ENCODE data around the gene ARL15. TPM values are rescaled to one million over a fixed set of nuclear protein-coding genes. Genes with fewer than 3 reads are reported as not detected.

ARL15 gene
- total and polyA plus RNA-seq, 3 experiments from 2014 or later = 5.6 to 18.8 (median 6.5) TPM

DNA sequence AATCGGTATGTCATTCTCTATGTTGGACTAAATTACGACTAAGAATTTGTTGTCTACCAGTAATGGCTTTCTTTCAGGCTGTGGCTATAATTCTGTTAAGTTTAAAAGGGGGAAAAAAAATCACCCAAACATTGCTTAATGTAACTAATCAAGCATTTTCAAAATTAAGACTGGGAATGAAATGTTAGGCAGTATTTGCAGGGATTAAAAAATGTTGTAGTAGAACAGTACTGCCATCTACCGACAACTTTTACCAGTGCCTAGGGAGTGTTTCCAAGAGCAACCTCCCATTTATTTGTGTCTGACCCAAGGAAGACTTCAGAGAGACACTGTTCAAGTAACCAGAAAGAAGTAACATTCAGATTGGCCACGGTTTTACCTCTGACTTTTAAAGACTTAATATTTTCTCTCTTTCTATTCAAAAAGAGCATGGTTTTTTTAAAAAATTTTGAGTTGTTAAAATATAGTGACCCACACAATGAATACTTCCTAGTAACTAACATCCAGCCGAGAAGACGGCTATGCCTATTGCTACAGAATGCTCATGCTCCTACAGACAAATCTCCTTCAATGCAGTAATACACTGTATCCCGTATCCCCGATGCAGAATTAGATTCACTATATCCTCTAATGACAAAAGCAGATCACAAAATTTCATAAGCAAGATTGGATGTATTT, 92.4 kb downstream of the ARL15 start:
- H3K4me1 ChIP-seq (ENCODE audit: insufficient read depth, low read length) = no peaks in the 10 kb centered on the region
- no peak overlapping the region for H3K27ac Mint-ChIP-seq
- H3K9me3 ChIP-seq (ENCODE audit: low read length) = no peaks in the 10 kb centered on the region
- ChIA-PET CTCF (no interaction called here), POLR2A (no interaction called here)
- no peak overlapping the region for H3K4me3 Mint-ChIP-seq
- no peaks in the 10 kb centered on the region for H3K36me3 ChIP-seq (ENCODE audit: insufficient read depth, low read length)
- no peak overlapping the region for H3K4me3 ChIP-seq (ENCODE audit: low read length)
- peaks cover 9 to 11% (median 10%) of the 10 kb centered on the region in 3 donors for H3K4me1 Mint-ChIP-seq
- DNase-seq = peak in 2 of 5 donors; percentile 4 to 11
- H3K27ac ChIP-seq (ENCODE audit: low read depth, low read length) = no peak overlapping the region
- H3K36me3 Mint-ChIP-seq = peaks cover 0 to 2% (median 0%) of the 10 kb centered on the region in 3 donors
- H3K27me3 ChIP-seq (ENCODE audit: insufficient read depth, low read length, poor library complexity, severe bottlenecking) = no peaks in the 10 kb centered on the region
- H3K27me3 Mint-ChIP-seq = no peaks in the 10 kb centered on the region
- no peaks in the 10 kb centered on the region for H3K9me3 Mint-ChIP-seq

DNA sequence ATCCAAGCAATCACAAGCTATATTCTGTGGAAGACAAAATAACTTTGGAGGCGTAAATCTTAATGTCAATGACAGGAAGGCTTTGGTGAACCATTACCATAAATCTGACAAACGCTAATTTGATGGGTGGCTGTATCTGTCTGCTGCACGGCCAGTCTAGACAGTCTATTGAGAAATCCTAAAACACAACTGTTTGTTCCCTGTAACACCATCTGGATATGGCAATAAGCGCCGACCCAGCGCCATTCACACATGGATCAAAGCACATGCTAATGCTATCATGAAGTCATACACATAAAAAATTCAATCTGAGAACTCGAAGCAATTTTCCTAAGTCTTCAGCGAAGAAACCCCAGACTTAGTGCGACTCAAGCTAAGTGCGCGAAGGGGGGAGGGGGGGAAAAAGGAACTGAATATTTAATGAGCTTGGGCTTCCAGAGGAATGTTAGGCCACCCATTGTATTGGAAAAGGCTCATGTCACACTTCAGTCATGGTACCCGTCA, 95.1 kb downstream of the ARL15 start:
- Histone ChIP-seq H3K36me3 (ENCODE audit: insufficient read depth, low read length) (no peaks in the 10 kb centered on the region), H3K9me3 (ENCODE audit: low read length) (no peaks in the 10 kb centered on the region), H3K4me3 (ENCODE audit: low read length) (no peak overlapping the region), H3K27me3 (ENCODE audit: insufficient read depth, low read length, poor library complexity, severe bottlenecking) (no peaks in the 10 kb centered on the region), H3K4me1 (ENCODE audit: insufficient read depth, low read length) (no peaks in the 10 kb centered on the region), H3K27ac (ENCODE audit: low read depth, low read length) (no peak overlapping the region)
- ChIA-PET CTCF (no interaction called here), POLR2A (no interaction called here)
- Mint-ChIP-seq H3K27me3 (no peaks in the 10 kb centered on the region), H3K9me3 (no peaks in the 10 kb centered on the region), H3K4me1 (peaks cover 18 to 28% (median 24%) of the 10 kb centered on the region in 3 donors), H3K27ac (no peak overlapping the region), H3K4me3 (no peak overlapping the region), H3K36me3 (no peaks in the 10 kb centered on the region)
- no peak for DNase-seq

DNA sequence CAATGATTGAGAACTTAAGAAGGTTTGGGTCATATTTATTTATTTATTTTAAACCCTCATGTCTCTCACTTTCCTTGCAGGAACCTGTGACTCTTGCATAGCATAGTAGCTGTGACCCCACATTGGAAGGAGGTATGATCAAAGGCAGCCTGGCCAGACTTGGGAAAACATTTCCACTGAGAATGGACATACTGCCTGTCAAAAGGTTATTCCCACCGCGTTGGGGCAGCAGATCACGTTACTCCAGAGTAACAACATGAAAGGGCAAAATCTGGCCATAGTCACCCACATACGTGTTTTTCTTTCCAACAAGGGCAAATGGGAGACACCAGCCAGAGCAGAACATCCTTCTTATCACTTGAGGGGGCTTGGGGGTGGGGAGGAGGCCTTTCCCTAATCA, 95.7 kb downstream of the ARL15 start:
- H3K27me3 ChIP-seq (ENCODE audit: insufficient read depth, low read length, poor library complexity, severe bottlenecking) = no peaks in the 10 kb centered on the region
- Mint-ChIP-seq H3K4me1 (peaks cover 18 to 28% (median 24%) of the 10 kb centered on the region in 3 donors), H3K36me3 (no peaks in the 10 kb centered on the region), H3K9me3 (no peaks in the 10 kb centered on the region), H3K27me3 (no peaks in the 10 kb centered on the region), H3K4me3 (no peak overlapping the region), H3K27ac (no peak overlapping the region)
- H3K9me3 ChIP-seq (ENCODE audit: low read length) = no peaks in the 10 kb centered on the region
- ChIA-PET CTCF (no interaction called here), POLR2A (no interaction called here)
- no peak overlapping the region for H3K27ac ChIP-seq (ENCODE audit: low read depth, low read length)
- no peak overlapping the region for H3K4me3 ChIP-seq (ENCODE audit: low read length)
- DNase-seq = no peak
- no peaks in the 10 kb centered on the region for H3K4me1 ChIP-seq (ENCODE audit: insufficient read depth, low read length)
- no peaks in the 10 kb centered on the region for H3K36me3 ChIP-seq (ENCODE audit: insufficient read depth, low read length)

DNA sequence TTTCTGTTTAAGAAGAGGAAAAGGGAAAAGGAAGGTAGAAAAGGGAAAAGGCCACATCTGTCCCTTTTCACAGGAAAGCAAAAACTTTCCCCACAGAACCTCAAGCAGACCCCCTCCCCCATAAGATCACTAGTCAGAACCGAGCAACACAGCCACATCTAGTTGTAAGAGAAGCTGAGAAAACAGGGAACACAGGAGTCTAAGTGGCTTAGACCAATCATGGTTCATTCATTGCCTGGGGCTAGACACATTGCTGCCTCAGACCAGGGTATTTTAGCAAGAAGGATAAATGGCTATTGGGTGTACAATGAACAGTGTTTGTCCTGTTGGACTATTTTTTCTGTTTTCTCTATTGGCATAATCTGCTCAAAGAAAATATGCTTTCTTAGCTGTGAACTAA, 98.0 kb downstream of the ARL15 start:
- CTCF ChIA-PET = no interaction called here
- H3K4me1 Mint-ChIP-seq = peaks cover 21 to 44% (median 34%) of the 10 kb centered on the region in 3 donors
- POLR2A ChIA-PET = no interaction called here

DNA sequence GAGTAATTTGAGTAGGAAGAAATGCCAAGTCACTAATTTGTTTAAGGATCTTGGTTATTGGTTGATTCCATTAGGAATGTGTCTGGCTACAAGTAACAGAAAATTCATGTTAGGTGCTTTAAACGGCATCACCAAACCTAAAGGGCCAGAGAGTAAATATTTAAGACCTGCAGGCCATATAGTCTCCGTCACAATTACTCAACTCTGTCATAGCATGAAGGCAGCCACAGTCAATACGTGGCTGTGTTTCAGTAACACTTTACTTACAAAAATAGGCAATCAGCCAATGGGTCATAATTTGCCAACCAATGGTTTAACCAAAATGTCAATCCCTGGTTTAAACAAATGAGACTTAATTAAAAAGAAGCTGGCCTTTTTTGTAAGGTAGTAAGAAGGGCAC, 98.5 kb downstream of the ARL15 start:
- H3K4me3 ChIP-seq (ENCODE audit: low read length) = no peak overlapping the region
- CTCF ChIA-PET = no interaction called here
- Mint-ChIP-seq H3K36me3 (no peaks in the 10 kb centered on the region), H3K27ac (no peak overlapping the region), H3K9me3 (peaks cover 0 to 3% (median 0%) of the 10 kb centered on the region in 5 donors), H3K4me1 (peaks cover 21 to 47% (median 38%) of the 10 kb centered on the region in 3 donors), H3K4me3 (no peak overlapping the region), H3K27me3 (no peaks in the 10 kb centered on the region)
- no peak overlapping the region for H3K27ac ChIP-seq (ENCODE audit: low read depth, low read length)
- H3K36me3 ChIP-seq (ENCODE audit: insufficient read depth, low read length) = no peaks in the 10 kb centered on the region
- POLR2A ChIA-PET = no interaction called here
- H3K9me3 ChIP-seq (ENCODE audit: low read length) = no peaks in the 10 kb centered on the region
- DNase-seq = no peak
- H3K27me3 ChIP-seq (ENCODE audit: insufficient read depth, low read length, poor library complexity, severe bottlenecking) = no peaks in the 10 kb centered on the region
- no peaks in the 10 kb centered on the region for H3K4me1 ChIP-seq (ENCODE audit: insufficient read depth, low read length)

More for the DNA sequence above, 98.0 kb downstream of the ARL15 start:
- H3K27me3 Mint-ChIP-seq = no peaks in the 10 kb centered on the region
- no peaks in the 10 kb centered on the region for H3K36me3 Mint-ChIP-seq
- Histone ChIP-seq H3K4me3 (ENCODE audit: low read length) (no peak overlapping the region), H3K27ac (ENCODE audit: low read depth, low read length) (no peak overlapping the region), H3K27me3 (ENCODE audit: insufficient read depth, low read length, poor library complexity, severe bottlenecking) (no peaks in the 10 kb centered on the region), H3K9me3 (ENCODE audit: low read length) (no peaks in the 10 kb centered on the region), H3K36me3 (ENCODE audit: insufficient read depth, low read length) (no peaks in the 10 kb centered on the region), H3K4me1 (ENCODE audit: insufficient read depth, low read length) (no peaks in the 10 kb centered on the region)
- H3K9me3 Mint-ChIP-seq = peaks cover 0 to 3% (median 0%) of the 10 kb centered on the region in 5 donors
- no peak overlapping the region for H3K4me3 Mint-ChIP-seq
- no peak for DNase-seq
- H3K27ac Mint-ChIP-seq = peak overlapping the region in 1 of 8 donors; percentile 81

DNA sequence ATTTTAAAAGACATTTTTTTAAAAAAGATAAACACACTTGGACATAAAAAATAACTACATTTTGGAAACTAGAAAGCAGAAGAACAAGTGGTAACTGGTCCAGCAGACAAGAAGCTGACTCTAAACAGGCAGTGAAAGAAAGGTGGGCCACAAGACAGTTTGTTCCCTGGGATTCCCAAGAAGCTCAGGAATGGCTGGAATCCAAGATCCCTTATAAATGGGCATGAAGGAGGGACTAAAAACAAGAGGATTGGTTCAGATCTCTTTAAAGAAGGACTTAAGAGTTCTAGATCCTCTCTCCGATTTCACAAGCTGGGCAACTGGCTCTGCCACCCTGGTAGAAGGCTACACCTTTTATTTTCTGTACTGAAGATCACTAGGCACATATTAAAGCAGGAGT, 102.8 kb downstream of the ARL15 start:
- no peak overlapping the region for H3K27ac Mint-ChIP-seq
- POLR2A ChIA-PET = no interaction called here
- H3K4me3 Mint-ChIP-seq = no peak overlapping the region

DNA sequence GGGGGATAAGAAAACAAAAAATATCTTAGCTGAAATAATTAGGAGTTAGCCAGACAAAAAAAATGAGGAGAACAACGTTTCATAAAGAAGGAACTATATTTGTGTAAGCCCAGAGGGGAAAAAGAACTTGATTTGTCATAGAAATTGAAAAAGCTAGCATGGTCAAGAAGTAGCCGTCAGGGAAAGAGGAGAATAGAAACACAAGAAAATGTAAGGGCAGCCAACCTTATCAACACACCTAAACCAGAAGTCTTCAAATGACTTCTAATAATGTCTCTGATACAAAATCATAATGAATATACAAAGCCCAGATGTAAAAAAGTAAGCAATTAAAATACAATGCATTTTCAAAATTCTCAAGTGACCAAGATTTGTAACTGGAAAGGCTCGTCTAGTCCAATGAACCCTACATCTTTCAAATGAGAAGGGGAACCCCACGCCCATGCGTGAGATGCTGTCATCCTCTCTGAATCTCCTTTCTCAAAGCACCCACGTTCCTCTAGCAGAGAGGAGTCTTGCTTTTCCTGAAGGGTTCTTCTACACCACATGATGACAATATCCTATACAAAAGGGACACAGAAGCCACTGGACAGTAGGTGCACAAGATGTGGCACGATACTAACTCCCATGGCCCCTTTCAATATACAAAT, 103.7 kb downstream of the ARL15 start:
- no peaks in the 10 kb centered on the region for H3K4me1 ChIP-seq (ENCODE audit: insufficient read depth, low read length)

More for the DNA sequence above, 102.8 kb downstream of the ARL15 start:
- no peaks in the 10 kb centered on the region for H3K27me3 ChIP-seq (ENCODE audit: insufficient read depth, low read length, poor library complexity, severe bottlenecking)
- DNase-seq = no peak
- Mint-ChIP-seq H3K36me3 (peaks cover 0 to 18% (median 2%) of the 10 kb centered on the region in 3 donors), H3K9me3 (peaks cover 0 to 3% (median 0%) of the 10 kb centered on the region in 5 donors), H3K4me1 (peaks cover 27 to 48% (median 45%) of the 10 kb centered on the region in 3 donors), H3K27me3 (no peaks in the 10 kb centered on the region)
- no peak overlapping the region for H3K4me3 ChIP-seq (ENCODE audit: low read length)
- no peaks in the 10 kb centered on the region for H3K36me3 ChIP-seq (ENCODE audit: insufficient read depth, low read length)
- H3K4me1 ChIP-seq (ENCODE audit: insufficient read depth, low read length) = no peaks in the 10 kb centered on the region
- H3K9me3 ChIP-seq (ENCODE audit: low read length) = no peaks in the 10 kb centered on the region
- H3K27ac ChIP-seq (ENCODE audit: low read depth, low read length) = no peak overlapping the region
- CTCF ChIA-PET = no interaction called here

DNA sequence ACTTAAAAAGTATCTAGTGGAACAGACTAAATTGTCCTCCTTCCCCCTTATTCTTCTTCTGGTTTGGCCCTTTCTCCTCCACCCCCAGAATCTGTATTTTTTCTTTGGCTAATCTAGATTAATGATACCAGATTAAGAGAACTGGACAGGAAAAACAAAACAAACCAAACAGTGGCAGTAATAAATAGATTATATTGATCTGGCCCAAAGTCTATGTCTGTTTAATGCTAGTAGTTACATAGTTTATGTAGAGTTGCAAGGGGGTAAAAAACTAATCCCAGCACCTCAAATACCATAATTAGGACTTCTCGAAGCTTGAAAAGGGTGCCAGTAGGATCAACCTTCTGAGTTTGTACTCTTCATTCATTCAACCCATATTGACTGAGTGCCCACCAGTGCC, 104.5 kb downstream of the ARL15 start:
- H3K36me3 Mint-ChIP-seq = peaks cover 2 to 27% (median 2%) of the 10 kb centered on the region in 3 donors
- Histone ChIP-seq H3K27ac (ENCODE audit: low read depth, low read length) (no peak overlapping the region), H3K4me3 (ENCODE audit: low read length) (no peak overlapping the region), H3K4me1 (ENCODE audit: insufficient read depth, low read length) (no peaks in the 10 kb centered on the region), H3K9me3 (ENCODE audit: low read length) (no peaks in the 10 kb centered on the region), H3K27me3 (ENCODE audit: insufficient read depth, low read length, poor library complexity, severe bottlenecking) (no peaks in the 10 kb centered on the region), H3K36me3 (ENCODE audit: insufficient read depth, low read length) (no peaks in the 10 kb centered on the region)
- H3K27ac Mint-ChIP-seq = peak overlapping the region in 1 of 8 donors; percentile 31
- ChIA-PET CTCF (no interaction called here), POLR2A (no interaction called here)
- H3K4me1 Mint-ChIP-seq = peaks cover 19 to 43% (median 37%) of the 10 kb centered on the region in 3 donors
- no peak for DNase-seq
- peaks cover 0 to 8% (median 5%) of the 10 kb centered on the region in 5 donors for H3K9me3 Mint-ChIP-seq
- no peak overlapping the region for H3K4me3 Mint-ChIP-seq
- no peaks in the 10 kb centered on the region for H3K27me3 Mint-ChIP-seq

More for the DNA sequence above, 103.7 kb downstream of the ARL15 start:
- Mint-ChIP-seq H3K27ac (no peak overlapping the region), H3K27me3 (no peaks in the 10 kb centered on the region), H3K4me1 (peaks cover 22 to 41% (median 40%) of the 10 kb centered on the region in 3 donors), H3K4me3 (no peak overlapping the region), H3K9me3 (peaks cover 0 to 3% (median 0%) of the 10 kb centered on the region in 5 donors), H3K36me3 (peaks cover 0 to 19% (median 2%) of the 10 kb centered on the region in 3 donors)
- Histone ChIP-seq H3K9me3 (ENCODE audit: low read length) (no peaks in the 10 kb centered on the region), H3K27ac (ENCODE audit: low read depth, low read length) (no peak overlapping the region), H3K4me3 (ENCODE audit: low read length) (no peak overlapping the region), H3K27me3 (ENCODE audit: insufficient read depth, low read length, poor library complexity, severe bottlenecking) (no peaks in the 10 kb centered on the region), H3K36me3 (ENCODE audit: insufficient read depth, low read length) (no peaks in the 10 kb centered on the region)
- ChIA-PET CTCF (no interaction called here), POLR2A (no interaction called here)
- no peak for DNase-seq

Data from CD8-positive, alpha-beta memory T cell (primary cell).